GM18870 (cell line): ENCODE measurements around the gene HHATL.

Experiments used
- ATAC-seq: cut with Tn5 transposase; IDR thresholded peaks from one replicate; pipeline ENCODE4 v1.9.1; 2021; ENCODE audit warnings: moderate library complexity; ENCODE audit not compliant: unreplicated experiment

HHATL gene

GRCh38 chr3:42699511-42699971 lies 3.1 kb downstream of the HHATL start:
- no peak for ATAC-seq

- no peak for ATAC-seq
These were observed 3.7 kb downstream of the HHATL start for GRCh38 chr3:42698911-42699230.

- ATAC-seq = no peak
These were observed 4.2 kb downstream of the HHATL start for GRCh38 chr3:42698216-42698910.

GRCh38 chr3:42697289-42698051 lies 5.1 kb downstream of the HHATL start:
- no peak for ATAC-seq

GRCh38 chr3:42696356-42697288 lies 6.0 kb downstream of the HHATL start:
- ATAC-seq = no peak

GRCh38 chr3:42694366-42694765 lies 8.2 kb downstream of the HHATL start:
- ATAC-seq = no peak

- ATAC-seq = no peak
These were observed 9.1 kb downstream of the HHATL start for GRCh38 chr3:42693530-42693930.

- ATAC-seq = no peak
These were observed 9.7 kb downstream of the HHATL start for GRCh38 chr3:42692667-42693529.

- ATAC-seq = no peak
These were observed 10.6 kb downstream of the HHATL start for GRCh38 chr3:42691816-42692666.

GRCh38 chr3:42690766-42691680 lies 11.6 kb downstream of the HHATL start:
- ATAC-seq = no peak

GRCh38 chr3:42690191-42690590 lies 12.4 kb downstream of the HHATL start:
- ATAC-seq = no peak

- ATAC-seq = no peak
These were observed 13.1 kb downstream of the HHATL start for GRCh38 chr3:42689421-42690014.

GRCh38 chr3:42688487-42689420 lies 13.8 kb downstream of the HHATL start:
- ATAC-seq = no peak

- ATAC-seq = no peak
These were observed 14.6 kb downstream of the HHATL start for GRCh38 chr3:42688016-42688415.

GRCh38 chr3:42686832-42687650 lies 15.6 kb downstream of the HHATL start:
- ATAC-seq = no peak
